ENCODE results near the gene YAF2. TPM values are rescaled to one million over a fixed set of nuclear protein-coding genes. Genes with fewer than 3 reads are reported as not detected.

The YAF2 gene
- total RNA-seq, 1 experiment from 2014 or later = 27.6 TPM

DNA sequence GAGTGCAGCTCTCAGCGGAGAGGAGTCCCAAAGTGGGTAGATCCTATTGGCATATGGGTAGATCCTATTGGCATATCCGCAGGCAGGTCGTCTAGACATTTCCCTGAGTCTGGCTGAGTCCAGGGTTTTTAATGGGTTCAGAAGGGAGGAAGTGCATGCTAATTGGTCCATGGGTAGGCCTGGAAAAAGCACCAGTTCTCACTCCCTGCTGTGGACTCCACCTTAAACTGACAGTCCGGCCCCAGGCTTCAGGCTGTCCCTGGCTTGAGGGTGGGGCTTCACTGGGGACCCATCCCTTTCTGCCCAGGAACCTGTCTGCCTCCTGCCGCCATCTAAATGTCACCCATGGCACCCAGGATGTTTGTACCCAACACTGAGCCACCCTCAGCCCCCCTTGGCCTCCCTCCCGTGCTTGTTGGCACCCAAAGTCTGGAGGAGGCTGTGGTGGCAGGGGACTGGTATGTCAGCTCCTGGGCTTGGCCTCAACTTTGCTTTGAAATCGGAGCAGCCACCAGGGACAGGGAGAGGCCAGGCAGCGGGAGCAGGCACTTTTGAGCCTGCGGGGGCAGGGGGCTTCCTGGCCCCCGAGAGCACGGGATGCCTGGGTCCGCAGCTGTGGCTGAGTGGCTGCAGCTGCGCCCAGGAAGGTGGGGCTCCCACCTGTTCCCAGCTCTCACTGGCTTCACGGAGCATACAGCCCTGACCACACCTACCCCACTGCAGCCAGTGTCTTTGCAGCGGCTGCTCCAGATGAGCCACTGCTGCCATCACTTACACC is 29.6 kb upstream of the YAF2 start:
- ATAC-seq = no peak
- POLR2A ChIA-PET = no interaction called here
- TF ChIP-seq REST (IDR thresholded peaks at IDR 0.05; ENCODE audit: insufficient read depth in 1 of 2, low read depth in 2 of 2, low read length in 1 of 2) (no peak), TCF7L2 (IDR thresholded peaks at IDR 0.05; ENCODE audit: low read depth, low read length) (no peak), CTCF (IDR thresholded peaks at IDR 0.05) (no peak), POLR2AphosphoS5 (IDR thresholded peaks at IDR 0.05; ENCODE audit: low read depth, low read length) (no peak), SIN3A (IDR thresholded peaks at IDR 0.05; ENCODE audit: borderline replicate concordance, insufficient read depth, low read depth, low read length) (no peak)

DNA sequence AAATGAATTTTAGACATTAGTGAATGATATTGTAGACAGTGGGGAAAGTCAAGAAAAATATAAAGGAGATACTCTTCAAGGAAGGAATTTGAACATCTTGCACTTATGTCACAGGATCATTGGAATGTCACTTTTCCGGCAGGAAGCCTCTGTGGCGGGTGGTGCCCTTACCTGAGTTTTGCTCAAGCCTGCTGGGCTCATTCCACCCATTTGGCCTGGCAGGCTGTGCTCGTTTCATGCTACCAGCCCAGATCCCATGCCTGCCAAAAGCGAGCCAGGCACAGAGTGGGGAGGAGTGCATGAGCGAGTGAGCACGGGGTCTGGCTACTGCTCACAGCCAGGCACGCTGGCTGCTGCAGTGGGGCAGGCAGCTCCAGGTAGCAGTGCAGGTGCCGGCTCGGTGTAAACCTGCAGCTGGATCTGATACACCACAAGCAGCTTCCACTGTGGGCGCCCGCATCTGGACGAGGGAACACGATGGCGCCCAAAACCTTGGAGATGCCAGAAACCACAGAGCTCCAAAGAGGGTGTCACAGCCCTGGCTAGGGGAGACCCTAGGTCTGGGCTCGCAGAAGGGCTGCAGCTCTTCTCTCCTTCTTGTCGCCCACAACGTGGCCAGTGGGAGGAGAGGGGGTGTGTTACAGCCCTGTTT is 28.7 kb upstream of the YAF2 start:
- ATAC-seq = no peak
- CTCF ChIA-PET = no interaction called here
- in situ Hi-C loops (cut with HindIII; ENCODE audit: low pct_unique_long_range_greater_than_20kb, low sequenced_read_pairs) = no loop called here

More for the DNA sequence above, 29.6 kb upstream of the YAF2 start:
- intact Hi-C loops (cut with micrococcal nuclease; ENCODE audit: unreplicated experiment) (no loop called here), in situ Hi-C loops (cut with HindIII; ENCODE audit: low pct_unique_long_range_greater_than_20kb, low sequenced_read_pairs) (no loop called here)
- no peak overlapping the region for H3K27ac ChIP-seq (ENCODE audit: low read length)
- CTCF ChIA-PET = no interaction called here
- no peaks in the 10 kb centered on the region; the same call in 1 of the 2 replicates for H3K27me3 ChIP-seq (ENCODE audit: control insufficient read depth, insufficient read depth, low read length)
- no peak overlapping the region for H3K4me3 ChIP-seq (ENCODE audit: low read depth in 2 of 2, low read length in 2 of 2)
- H3K9me3 ChIP-seq (ENCODE audit: control insufficient read depth, insufficient read depth, low read depth, low read length) = no peaks in the 10 kb centered on the region
- BruUV-seq (replicated peaks) = no TSS peak
- H3K36me3 ChIP-seq (ENCODE audit: control insufficient read depth, insufficient read depth, low read length) = no peaks in the 10 kb centered on the region
- H3K4me1 ChIP-seq (ENCODE audit: control insufficient read depth, insufficient read depth, low read length) = no peaks in the 10 kb centered on the region
- DNase-seq (ENCODE audit: low read depth, low spot score) = no peak

More for the DNA sequence above, 28.7 kb upstream of the YAF2 start:
- BruUV-seq (replicated peaks) = no TSS peak
- Histone ChIP-seq H3K27ac (ENCODE audit: low read length) (no peak overlapping the region), H3K9me3 (ENCODE audit: control insufficient read depth, insufficient read depth, low read depth, low read length) (no peaks in the 10 kb centered on the region), H3K27me3 (ENCODE audit: control insufficient read depth, insufficient read depth, low read length) (no peaks in the 10 kb centered on the region; the same call in 1 of the 2 replicates), H3K4me1 (ENCODE audit: control insufficient read depth, insufficient read depth, low read length) (no peaks in the 10 kb centered on the region), H3K36me3 (ENCODE audit: control insufficient read depth, insufficient read depth, low read length) (no peaks in the 10 kb centered on the region), H3K4me3 (ENCODE audit: low read depth in 2 of 2, low read length in 2 of 2) (no peak overlapping the region)
- intact Hi-C loops (cut with micrococcal nuclease; ENCODE audit: unreplicated experiment) = no loop called here
- no peak for DNase-seq (ENCODE audit: low read depth, low spot score)
- POLR2A ChIA-PET = no interaction called here
- TF ChIP-seq REST (IDR thresholded peaks at IDR 0.05; ENCODE audit: insufficient read depth in 1 of 2, low read depth in 2 of 2, low read length in 1 of 2) (no peak), TCF7L2 (IDR thresholded peaks at IDR 0.05; ENCODE audit: low read depth, low read length) (no peak), POLR2AphosphoS5 (IDR thresholded peaks at IDR 0.05; ENCODE audit: low read depth, low read length) (no peak), CTCF (IDR thresholded peaks at IDR 0.05) (no peak), SIN3A (IDR thresholded peaks at IDR 0.05; ENCODE audit: borderline replicate concordance, insufficient read depth, low read depth, low read length) (no peak)

Data from Panc1 (cell line).